Hepatocyte (in vitro differentiated cells): ENCODE measurements around the gene ANAPC5.

Experiments used
- EZH2 ChIP-seq: fragments of 200-600 bp; sonication (generic); IDR thresholded peaks from 2 replicates; pipeline ENCODE4 v1.6.1; 2016; ENCODE audit warnings: antibody characterized with exemption, mild to moderate bottlenecking, borderline replicate concordance
- EZH2phosphoT487 ChIP-seq: fragments of 200-600 bp; sonication (generic); IDR thresholded peaks from one replicate; pipeline ENCODE4 v1.6.1; 2018; ENCODE audit warnings: antibody characterized with exemption, mild to moderate bottlenecking, low read depth, moderate library complexity; ENCODE audit not compliant: unreplicated experiment, severe bottlenecking
- TF ChIP-seq, protein P1 (sequence below): fragments of 200-600 bp; sonication (generic); IDR thresholded peaks from 2 replicates; pipeline ENCODE4 v1.5.1; 2016; ENCODE audit warnings: antibody characterized with exemption, mild to moderate bottlenecking; ENCODE audit not compliant: poor library complexity

DNA sequence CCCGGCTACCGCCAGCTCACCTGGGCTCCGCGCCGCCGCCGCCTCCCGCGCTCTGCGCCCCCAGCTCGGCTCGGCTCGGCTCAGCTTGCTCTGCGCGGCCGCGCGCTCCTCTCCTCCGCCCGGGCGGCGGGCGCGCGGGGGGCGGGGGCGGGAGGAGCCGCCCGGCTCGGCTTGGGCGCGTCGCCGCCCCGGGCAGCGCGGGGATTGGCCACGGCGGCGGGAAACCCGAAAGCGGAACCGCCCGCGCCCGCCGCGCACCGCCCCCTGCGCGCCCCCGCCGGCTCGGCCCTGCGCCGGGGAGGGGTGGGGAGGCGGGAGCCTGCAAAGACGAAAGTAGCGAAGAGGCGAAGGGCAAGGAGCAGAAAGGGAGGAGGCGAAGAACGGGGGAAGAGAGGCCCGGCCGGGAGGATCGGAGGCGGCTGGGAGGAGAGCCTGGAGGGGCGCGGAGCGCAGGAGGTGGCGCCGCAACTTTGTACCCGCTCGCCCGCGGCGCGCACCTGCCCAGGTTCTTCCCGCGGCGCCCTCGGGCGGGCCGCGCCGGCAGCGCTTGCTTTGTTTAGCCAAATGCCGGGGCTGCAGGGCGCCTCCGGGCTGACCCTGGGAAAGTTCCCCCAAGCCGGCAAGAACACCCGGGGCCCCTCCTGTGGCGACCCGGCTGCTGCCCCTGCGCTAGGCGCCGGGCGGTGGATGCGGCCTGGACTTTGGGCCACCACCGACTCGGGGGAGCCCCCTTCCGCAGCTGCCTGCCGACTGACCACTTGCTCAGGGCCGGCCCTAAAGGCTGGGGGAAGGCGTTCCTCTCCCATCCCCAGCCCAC, 55.4 kb downstream of the ANAPC5 start, which contains the start of gene CAMKK2:
- TF ChIP-seq, protein P1, sequence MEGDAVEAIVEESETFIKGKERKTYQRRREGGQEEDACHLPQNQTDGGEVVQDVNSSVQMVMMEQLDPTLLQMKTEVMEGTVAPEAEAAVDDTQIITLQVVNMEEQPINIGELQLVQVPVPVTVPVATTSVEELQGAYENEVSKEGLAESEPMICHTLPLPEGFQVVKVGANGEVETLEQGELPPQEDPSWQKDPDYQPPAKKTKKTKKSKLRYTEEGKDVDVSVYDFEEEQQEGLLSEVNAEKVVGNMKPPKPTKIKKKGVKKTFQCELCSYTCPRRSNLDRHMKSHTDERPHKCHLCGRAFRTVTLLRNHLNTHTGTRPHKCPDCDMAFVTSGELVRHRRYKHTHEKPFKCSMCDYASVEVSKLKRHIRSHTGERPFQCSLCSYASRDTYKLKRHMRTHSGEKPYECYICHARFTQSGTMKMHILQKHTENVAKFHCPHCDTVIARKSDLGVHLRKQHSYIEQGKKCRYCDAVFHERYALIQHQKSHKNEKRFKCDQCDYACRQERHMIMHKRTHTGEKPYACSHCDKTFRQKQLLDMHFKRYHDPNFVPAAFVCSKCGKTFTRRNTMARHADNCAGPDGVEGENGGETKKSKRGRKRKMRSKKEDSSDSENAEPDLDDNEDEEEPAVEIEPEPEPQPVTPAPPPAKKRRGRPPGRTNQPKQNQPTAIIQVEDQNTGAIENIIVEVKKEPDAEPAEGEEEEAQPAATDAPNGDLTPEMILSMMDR: peak; percentile 17
- TF ChIP-seq EZH2 (no peak), EZH2phosphoT487 (no peak)
